ENCODE measurements around the gene DDIT3. TPM values are rescaled to one million over a fixed set of nuclear protein-coding genes. Genes with fewer than 3 reads are reported as not detected.
"Not testable (repeated sequence)": the region's sequence is repeated elsewhere in the genome, so short reads cannot be mapped to it uniquely, and the experiment has no call there.

DDIT3 gene
- total RNA-seq, 6 experiments from 2014 or later, result 9.4 to 10.8 (median 10.2) TPM

- Mint-ChIP-seq H3K36me3 (ENCODE audit: low read depth) (peaks cover 59% of the 10 kb centered on the region), H3K4me3 (no peak overlapping the region), H3K4me1 (ENCODE audit: low read depth) (peaks cover 17% of the 10 kb centered on the region), H3K27ac (peak overlapping the region; percentile 25; the same call in 1 of the 2 replicates), H3K9me3 (no peaks in the 10 kb centered on the region), H3K27me3 (ENCODE audit: insufficient read depth) (peaks cover 11% of the 10 kb centered on the region; the same call in 1 of the 2 replicates)
- DNase-seq, result no peak
- TF ChIP-seq CTCF (IDR thresholded peaks at IDR 0.05), result no peak
Observed at GRCh38 chr12:57512665-57513064, 7.6 kb downstream of the DDIT3 start.

- Mint-ChIP-seq H3K4me3 (no peak overlapping the region), H3K27ac (peak overlapping the region; percentile 25; the same call in 1 of the 2 replicates), H3K27me3 (ENCODE audit: insufficient read depth) (peaks cover 11% of the 10 kb centered on the region; the same call in 1 of the 2 replicates), H3K4me1 (ENCODE audit: low read depth) (peaks cover 8% of the 10 kb centered on the region), H3K36me3 (ENCODE audit: low read depth) (peaks cover 50% of the 10 kb centered on the region), H3K9me3 (no peaks in the 10 kb centered on the region)
- no peak for TF ChIP-seq CTCF (IDR thresholded peaks at IDR 0.05)
- DNase-seq, result no peak
Observed at GRCh38 chr12:57511588-57512325, 8.6 kb downstream of the DDIT3 start.

GRCh38 chr12:57511161-57511560 is 9.2 kb downstream of the DDIT3 start:
- no peak for DNase-seq
- Mint-ChIP-seq H3K9me3 (no peaks in the 10 kb centered on the region), H3K4me3 (no peak overlapping the region), H3K4me1 (ENCODE audit: low read depth) (peaks cover 2% of the 10 kb centered on the region; the same call in 1 of the 2 replicates), H3K27ac (no peak overlapping the region), H3K27me3 (ENCODE audit: insufficient read depth) (peaks cover 11% of the 10 kb centered on the region; the same call in 1 of the 2 replicates), H3K36me3 (ENCODE audit: low read depth) (peaks cover 45% of the 10 kb centered on the region)
- no peak for TF ChIP-seq CTCF (IDR thresholded peaks at IDR 0.05)

- not testable (repeated sequence) for H3K27ac Mint-ChIP-seq; H3K27me3 Mint-ChIP-seq (ENCODE audit: insufficient read depth); H3K4me1 Mint-ChIP-seq (ENCODE audit: low read depth); H3K4me3 Mint-ChIP-seq; DNase-seq; H3K9me3 Mint-ChIP-seq
- H3K36me3 Mint-ChIP-seq (ENCODE audit: low read depth), result peaks cover 30% of the 10 kb centered on the region
Observed at GRCh38 chr12:57507796-57508195, 12.5 kb downstream of the DDIT3 start.

- not testable (repeated sequence) for H3K9me3 Mint-ChIP-seq, H3K4me3 Mint-ChIP-seq
Observed at GRCh38 chr12:57506541-57506940, 13.8 kb downstream of the DDIT3 start.

GRCh38 chr12:57502311-57502969 is 17.9 kb downstream of the DDIT3 start:
- H3K36me3 Mint-ChIP-seq (ENCODE audit: low read depth), result peaks cover 46% of the 10 kb centered on the region
- not testable (repeated sequence) for H3K4me3 Mint-ChIP-seq, DNase-seq

More at GRCh38 chr12:57506541-57506940, 13.8 kb downstream of the DDIT3 start:
- not testable (repeated sequence) for DNase-seq; H3K27me3 Mint-ChIP-seq (ENCODE audit: insufficient read depth); H3K27ac Mint-ChIP-seq; H3K4me1 Mint-ChIP-seq (ENCODE audit: low read depth)
- peaks cover 25% of the 10 kb centered on the region for H3K36me3 Mint-ChIP-seq (ENCODE audit: low read depth)

GRCh38 chr12:57500213-57500612 is 20.1 kb downstream of the DDIT3 start:
- Mint-ChIP-seq H3K27ac (no peak overlapping the region), H3K4me1 (ENCODE audit: low read depth) (no peaks in the 10 kb centered on the region), H3K36me3 (ENCODE audit: low read depth) (peaks cover 53% of the 10 kb centered on the region), H3K9me3 (no peaks in the 10 kb centered on the region), H3K4me3 (no peak overlapping the region), H3K27me3 (ENCODE audit: insufficient read depth) (peaks cover 2% of the 10 kb centered on the region)
- DNase-seq, result no peak
- TF ChIP-seq CTCF (IDR thresholded peaks at IDR 0.05), result no peak

More at GRCh38 chr12:57502311-57502969, 17.9 kb downstream of the DDIT3 start:
- not testable (repeated sequence) for H3K4me1 Mint-ChIP-seq (ENCODE audit: low read depth); H3K27me3 Mint-ChIP-seq (ENCODE audit: insufficient read depth); H3K27ac Mint-ChIP-seq; H3K9me3 Mint-ChIP-seq
